ENCODE data around the gene SUMO1. TPM values are rescaled to one million over a fixed set of nuclear protein-coding genes. Genes with fewer than 3 reads are reported as not detected.
"Not testable (repeated sequence)": the region's sequence is repeated elsewhere in the genome, so short reads cannot be mapped to it uniquely, and the experiment has no call there.

SUMO1 gene
- total and polyA plus RNA-seq, 2 experiments from 2014 or later, result 217 to 507 TPM

GRCh38 chr2:202286595-202286994 lies 48.2 kb upstream of the SUMO1 start (continued):
- TF ChIP-seq STAT1 (IDR thresholded peaks at IDR 0.05; ENCODE audit: unreplicated experiment), result no peak
- TF ChIP-seq EZH2phosphoT487 (IDR thresholded peaks at IDR 0.05; ENCODE audit: unreplicated experiment), result no peak

DNA sequence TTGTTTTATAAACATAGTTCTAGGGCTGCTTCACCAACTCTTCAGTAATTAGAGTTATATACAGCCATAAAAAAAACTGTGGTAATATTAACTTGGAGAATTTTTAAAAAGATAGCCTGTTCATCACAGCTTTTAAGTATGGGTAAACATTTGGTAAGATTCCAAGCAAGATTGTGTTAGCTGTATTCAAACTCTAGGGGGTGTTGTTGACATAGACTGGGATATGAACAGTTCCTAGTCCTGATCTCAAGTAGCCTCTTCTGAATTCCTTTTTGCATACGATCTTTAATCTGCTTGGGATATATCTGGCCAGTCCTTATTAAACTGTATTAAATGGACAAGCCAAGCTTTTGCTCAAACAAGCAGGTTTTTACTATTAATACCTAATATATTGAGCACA lies 40.5 kb upstream of the SUMO1 start:
- H4K20me1 ChIP-seq (replicated peaks; ENCODE audit: insufficient read depth), result peaks cover 86% of the 10 kb centered on the region
- ATAC-seq (peak; percentile 72), DNase-seq (ENCODE audit: low spot score) (peak; percentile 64)
- H3K4me3 ChIP-seq, result no peak overlapping the region
- no peak overlapping the region for H3K27ac ChIP-seq (ENCODE audit: low read depth)
- Mint-ChIP-seq H3K9me3 (no peaks in the 10 kb centered on the region), H3K27ac (no peak overlapping the region), H3K27me3 (ENCODE audit: insufficient read depth, low read depth, poor library complexity) (peaks cover 2% of the 10 kb centered on the region), H3K36me3 (ENCODE audit: low read depth) (peaks cover 77% of the 10 kb centered on the region), H3K4me3 (no peak overlapping the region), H3K4me1 (no peaks in the 10 kb centered on the region; the same call in 2 of the 3 replicates)
- H2AFZ ChIP-seq, result no peak overlapping the region
- no peaks in the 10 kb centered on the region for H3K4me1 ChIP-seq (ENCODE audit: insufficient read depth)
- peaks cover 42% of the 10 kb centered on the region for H3F3A ChIP-seq (replicated peaks; ENCODE audit: low read depth)
- no peaks in the 10 kb centered on the region for H3K9me2 ChIP-seq (ENCODE audit: insufficient read depth)
- H3K4me2 ChIP-seq, result no peak overlapping the region
- H3K36me3 ChIP-seq (ENCODE audit: insufficient read depth), result peaks cover 78% of the 10 kb centered on the region
- H3K79me2 ChIP-seq (replicated peaks; ENCODE audit: insufficient read depth), result peaks cover 97% of the 10 kb centered on the region
- TF ChIP-seq CTCF (conservative IDR thresholded peaks at IDR 0.05; ENCODE audit: low read depth in 2 of 2), result peak; percentile 57 to 62
- TF ChIP-seq ZNF331 (CRISPR knock-in tag; IDR thresholded peaks at IDR 0.05; ENCODE audit: low read depth), result no peak
- TF ChIP-seq EZH2phosphoT487 (IDR thresholded peaks at IDR 0.05; ENCODE audit: unreplicated experiment), result no peak
- no peaks in the 10 kb centered on the region for H3K27me3 ChIP-seq (ENCODE audit: insufficient read depth)

DNA sequence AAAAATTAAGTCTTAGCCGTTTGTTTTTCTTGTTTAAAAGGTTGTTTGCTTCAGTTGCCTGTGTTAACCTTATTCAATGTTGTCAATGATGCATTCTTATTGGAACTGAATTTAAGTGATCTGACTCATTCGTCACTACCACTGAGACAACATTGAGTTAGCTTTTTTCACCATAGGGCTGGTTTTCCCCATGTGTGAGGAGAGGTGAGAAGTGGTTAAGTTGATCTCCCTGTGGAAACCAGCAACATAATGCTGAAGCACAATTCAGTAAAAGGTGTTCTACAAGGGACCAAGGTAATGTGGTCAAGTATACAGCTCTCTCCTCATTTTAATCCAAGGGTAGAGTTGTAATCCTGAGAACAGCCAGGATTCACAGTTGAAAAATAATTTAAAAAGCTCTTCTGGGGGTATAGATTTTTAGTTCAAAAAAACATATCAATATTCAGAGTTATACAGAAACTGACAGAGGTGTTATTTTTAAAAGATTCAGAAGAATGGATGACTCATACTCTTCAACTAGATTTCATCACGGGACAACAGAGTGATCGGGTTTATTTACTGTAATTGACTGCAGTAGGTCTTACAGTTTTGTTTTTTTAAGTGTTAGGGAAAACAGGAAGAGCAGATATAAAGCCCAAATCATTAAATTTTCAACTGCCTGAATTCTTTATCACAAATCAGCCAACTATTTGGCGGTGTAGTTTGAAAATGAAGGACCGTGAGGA lies 39.8 kb upstream of the SUMO1 start:
- no peak for ATAC-seq
- Histone ChIP-seq H3K4me3 (no peak overlapping the region), H3F3A (replicated peaks; ENCODE audit: low read depth) (peaks cover 42% of the 10 kb centered on the region), H2AFZ (no peak overlapping the region), H3K4me2 (no peak overlapping the region), H4K20me1 (replicated peaks; ENCODE audit: insufficient read depth) (peaks cover 90% of the 10 kb centered on the region), H3K4me1 (ENCODE audit: insufficient read depth) (peaks cover under 1% of the 10 kb centered on the region; the same call in 1 of the 2 replicates), H3K36me3 (ENCODE audit: insufficient read depth) (peaks cover 72% of the 10 kb centered on the region), H3K27me3 (ENCODE audit: insufficient read depth) (no peaks in the 10 kb centered on the region), H3K27ac (ENCODE audit: low read depth) (peak overlapping the region; percentile 30), H3K79me2 (replicated peaks; ENCODE audit: insufficient read depth) (peaks cover 98% of the 10 kb centered on the region), H3K9me2 (ENCODE audit: insufficient read depth) (no peaks in the 10 kb centered on the region)
- Mint-ChIP-seq H3K27ac (peak overlapping the region; percentile 12; the same call in 1 of the 2 replicates), H3K4me1 (no peaks in the 10 kb centered on the region; the same call in 2 of the 3 replicates), H3K4me3 (no peak overlapping the region), H3K27me3 (ENCODE audit: insufficient read depth, low read depth, poor library complexity) (peaks cover 2% of the 10 kb centered on the region), H3K36me3 (ENCODE audit: low read depth) (peaks cover 73% of the 10 kb centered on the region), H3K9me3 (no peaks in the 10 kb centered on the region)
- DNase-seq (ENCODE audit: low spot score), result no peak
- no peak for TF ChIP-seq POLR2AphosphoS5 (IDR thresholded peaks at IDR 0.05; ENCODE audit: low read depth)
- TF ChIP-seq ZNF114 (CRISPR knock-in tag; IDR thresholded peaks at IDR 0.05), result no peak
- no peak for TF ChIP-seq ETS1 (IDR thresholded peaks at IDR 0.05)
- TF ChIP-seq CTCF (conservative IDR thresholded peaks at IDR 0.05; ENCODE audit: low read depth in 2 of 2), result no peak

- not testable (repeated sequence) for H3K9me2 ChIP-seq (ENCODE audit: insufficient read depth); H2AFZ ChIP-seq; DNase-seq (ENCODE audit: low spot score); H3K4me3 ChIP-seq; ATAC-seq; H3K4me3 Mint-ChIP-seq; H3K27me3 ChIP-seq (ENCODE audit: insufficient read depth); H3K9me3 Mint-ChIP-seq; H3K27me3 Mint-ChIP-seq (ENCODE audit: insufficient read depth, low read depth, poor library complexity); H3K4me1 Mint-ChIP-seq; H3K4me2 ChIP-seq; H3K27ac Mint-ChIP-seq
- Histone ChIP-seq H3K4me1 (ENCODE audit: insufficient read depth) (peaks cover 20% of the 10 kb centered on the region), H3K79me2 (replicated peaks; ENCODE audit: insufficient read depth) (peaks cover 100% of the 10 kb centered on the region), H3K36me3 (ENCODE audit: insufficient read depth) (peaks cover 54% of the 10 kb centered on the region), H3F3A (replicated peaks; ENCODE audit: low read depth) (peaks cover 38% of the 10 kb centered on the region), H3K27ac (ENCODE audit: low read depth) (peak overlapping the region; percentile 68; the same call in 1 of the 2 replicates), H4K20me1 (replicated peaks; ENCODE audit: insufficient read depth) (peaks cover 93% of the 10 kb centered on the region)
- H3K36me3 Mint-ChIP-seq (ENCODE audit: low read depth), result peaks cover 54% of the 10 kb centered on the region
Measured at GRCh38 chr2:202276078-202276720, 37.8 kb upstream of the SUMO1 start.
